Activated naive CD4-positive, alpha-beta T cell treated with anti-CD3 and anti-CD28 coated beads for 36 hours (primary cell): ENCODE data around the gene BPI. TPM values are rescaled to one million over a fixed set of nuclear protein-coding genes. Genes with fewer than 3 reads are reported as not detected.
"Not testable (repeated sequence)": the region's sequence is repeated elsewhere in the genome, so short reads cannot be mapped to it uniquely, and the experiment has no call there.

Experiments
- CTCF ChIA-PET: fragments of 350-600 bp; sonication (Branson Sonifier 250); formaldehyde crosslinking; loops from one replicate; lab custom pipeline; 2021; ENCODE audit warnings: antibody characterized with exemption; lab: Charles Lee
- DNase-seq: peaks from one replicate; pipeline ENCODE4 v3.0.0-alpha.2; 2020
- H3K27ac Mint-ChIP-seq: one replicate; pipeline ENCODE4 v1.8.0; 2021; ENCODE audit warnings: mild to moderate bottlenecking, mixed read lengths
- H3K27me3 Mint-ChIP-seq: one replicate; pipeline ENCODE4 v1.8.0; 2021; ENCODE audit warnings: low read depth, mixed read lengths
- H3K36me3 Mint-ChIP-seq: one replicate; pipeline ENCODE4 v1.8.0; 2021; ENCODE audit warnings: low read depth, mixed read lengths
- H3K4me1 Mint-ChIP-seq: one replicate; pipeline ENCODE4 v1.8.0; 2021; ENCODE audit warnings: low read depth, mixed read lengths
- H3K4me3 Mint-ChIP-seq: one replicate; pipeline ENCODE4 v1.8.0; 2021; ENCODE audit warnings: mild to moderate bottlenecking, moderate library complexity, mixed read lengths
- H3K9me3 Mint-ChIP-seq: one replicate; pipeline ENCODE4 v1.8.0; 2021; ENCODE audit warnings: mixed read lengths
- intact Hi-C: fragments of 100-400 bp; cut with micrococcal nuclease; formaldehyde crosslinking; loops from one replicate; pipeline ENCODE4 v1.15.1; 2023
- total RNA-seq, 2 experiments: library from RNA; stranded (reverse); gene quantifications; one replicate each; pipeline ENCODE4 v1.2.3, GENCODE V29; 2021

Gene BPI
- total RNA-seq, 2 experiments from 2014 or later = not detected

GRCh38 chr20:38281176-38281915 lies 22.6 kb upstream of the BPI start:
- intact Hi-C loops, H3K27ac Mint-ChIP-seq, H3K27me3 Mint-ChIP-seq, DNase-seq, H3K36me3 Mint-ChIP-seq, CTCF ChIA-PET, H3K4me1 Mint-ChIP-seq, H3K4me3 Mint-ChIP-seq, H3K9me3 Mint-ChIP-seq: not testable (repeated sequence)

DNA sequence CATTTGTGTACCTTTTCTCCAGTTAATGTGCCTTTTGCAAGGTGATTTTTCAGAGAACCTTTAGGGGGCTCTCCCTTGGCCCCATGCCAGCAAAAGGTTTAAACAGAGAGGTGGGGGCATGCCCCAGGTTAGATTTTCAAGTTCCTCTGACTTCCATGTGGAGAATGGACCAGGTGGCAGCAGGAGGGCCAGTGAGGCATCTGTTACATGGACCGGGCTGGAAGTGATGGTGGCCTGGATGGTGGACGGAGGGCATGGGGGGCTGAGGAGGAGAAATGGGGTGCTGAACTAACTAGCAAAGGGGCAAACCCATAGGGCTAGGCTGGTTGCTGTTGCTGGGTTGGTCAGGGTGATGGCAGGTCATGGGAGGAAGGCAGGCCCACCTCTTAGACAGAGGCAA lies 20.7 kb upstream of the BPI start:
- CTCF ChIA-PET = interaction anchor here (0.6 kb wide), 1 partner anchor 225 kb away, joined by 3 read pairs; no protein-coding TSS in a partner anchor
- DNase-seq = no peak
- peaks cover 7% of the 10 kb centered on the region for H3K27me3 Mint-ChIP-seq
- intact Hi-C loops = no loop called here
- no peaks in the 10 kb centered on the region for H3K4me1 Mint-ChIP-seq
- H3K36me3 Mint-ChIP-seq = no peaks in the 10 kb centered on the region
- H3K4me3 Mint-ChIP-seq = no peak overlapping the region
- H3K9me3 Mint-ChIP-seq = no peaks in the 10 kb centered on the region
- H3K27ac Mint-ChIP-seq = no peak overlapping the region

DNA sequence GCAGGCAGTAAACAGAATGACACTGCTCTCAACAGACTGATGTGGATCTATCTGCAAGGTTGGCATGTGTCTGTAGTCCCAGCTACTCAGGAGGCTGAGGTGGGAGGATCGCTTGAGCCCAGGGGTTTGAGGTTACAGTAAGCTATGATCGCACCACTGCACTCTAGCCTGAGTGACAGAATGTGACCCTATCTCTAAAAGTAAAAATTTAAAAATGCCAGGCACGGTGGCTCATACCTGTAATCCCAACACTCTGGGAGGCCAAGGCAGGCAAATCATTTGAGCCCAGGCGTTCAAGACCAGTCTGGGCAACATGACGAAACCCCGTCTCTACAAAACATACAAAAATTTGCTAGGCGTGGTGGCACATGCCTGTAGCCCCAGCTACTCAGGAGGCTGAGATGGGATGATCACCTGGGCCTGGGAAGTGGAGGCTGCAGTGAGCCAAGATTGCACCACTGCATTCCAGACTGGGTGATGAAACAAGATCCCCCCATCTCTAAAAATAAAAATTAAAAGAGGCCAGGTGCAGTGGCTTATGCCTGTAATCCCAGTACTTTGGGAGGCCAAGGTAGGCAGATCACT lies 19.8 kb upstream of the BPI start:
- DNase-seq, intact Hi-C loops, H3K36me3 Mint-ChIP-seq, H3K4me3 Mint-ChIP-seq, H3K27ac Mint-ChIP-seq, H3K9me3 Mint-ChIP-seq, H3K4me1 Mint-ChIP-seq, H3K27me3 Mint-ChIP-seq: not testable (repeated sequence)
- CTCF ChIA-PET = interaction anchor here (0.6 kb wide), 1 partner anchor 226 kb away, joined by 3 read pairs; no protein-coding TSS in a partner anchor

GRCh38 chr20:38284893-38285444 lies 19.0 kb upstream of the BPI start:
- CTCF ChIA-PET = no interaction called here
- intact Hi-C loops = no loop called here
- Mint-ChIP-seq H3K27me3 (peaks cover 10% of the 10 kb centered on the region), H3K36me3 (no peaks in the 10 kb centered on the region), H3K27ac (no peak overlapping the region), H3K4me3 (no peak overlapping the region), H3K9me3 (no peaks in the 10 kb centered on the region), H3K4me1 (no peaks in the 10 kb centered on the region)
- no peak for DNase-seq

DNA sequence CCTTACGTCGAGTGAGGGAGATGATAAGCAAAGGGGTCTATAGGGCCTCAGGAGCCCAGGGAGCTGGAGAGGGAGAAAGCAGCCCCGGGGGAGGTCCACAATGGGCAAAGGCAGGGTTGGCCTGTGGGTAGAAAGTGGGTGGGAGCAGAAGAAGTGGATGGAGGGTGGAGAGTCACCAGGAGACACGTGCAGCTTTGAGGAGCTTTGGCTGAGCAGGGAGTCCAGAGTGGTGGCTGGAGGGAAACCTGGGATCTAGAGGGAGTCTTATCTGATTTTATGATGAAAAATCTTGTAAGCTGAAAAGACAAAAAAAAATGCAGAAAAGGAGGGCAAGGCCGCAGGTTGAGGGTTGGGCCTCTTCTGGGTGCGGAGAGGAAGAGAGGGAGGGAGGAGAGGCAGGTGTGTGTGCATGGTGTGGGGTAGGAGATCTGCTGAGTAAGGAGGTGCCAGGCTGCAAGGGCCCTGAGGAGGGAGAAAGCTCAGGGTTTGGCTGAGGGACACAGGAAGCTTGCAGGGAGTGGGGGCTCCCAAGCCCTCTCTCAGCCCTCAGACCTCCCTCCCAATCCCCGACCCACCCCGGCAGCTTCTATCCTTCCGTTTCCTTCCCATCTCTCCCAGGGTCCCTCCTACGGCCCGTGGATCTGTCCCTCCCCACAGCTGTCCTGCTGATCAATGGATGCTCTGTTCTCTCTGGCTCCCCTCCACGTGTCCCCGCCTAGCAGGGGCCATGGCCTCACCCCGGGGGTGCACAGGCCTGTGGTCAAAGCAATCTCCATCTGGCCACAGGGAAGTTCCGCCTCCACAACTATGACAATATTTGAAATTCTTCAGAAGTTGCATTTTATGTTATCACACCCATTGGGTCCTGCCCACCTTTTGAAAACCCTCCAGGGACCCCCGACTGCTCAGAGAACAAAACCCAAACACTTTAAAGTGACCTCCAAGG lies 17.1 kb upstream of the BPI start:
- no peak for DNase-seq
- CTCF ChIA-PET = no interaction called here
- Mint-ChIP-seq H3K27ac (no peak overlapping the region), H3K36me3 (no peaks in the 10 kb centered on the region), H3K4me1 (no peaks in the 10 kb centered on the region), H3K27me3 (peaks cover 22% of the 10 kb centered on the region), H3K4me3 (no peak overlapping the region), H3K9me3 (no peaks in the 10 kb centered on the region)
- intact Hi-C loops = no loop called here

- no peak overlapping the region for H3K27ac Mint-ChIP-seq
- intact Hi-C loops = no loop called here
- no peaks in the 10 kb centered on the region for H3K36me3 Mint-ChIP-seq
- peaks cover 24% of the 10 kb centered on the region for H3K27me3 Mint-ChIP-seq
- CTCF ChIA-PET = interaction anchor here (0.6 to 0.9 kb wide), 2 partner anchors 8 to 12 kb away, joined by 3 to 4 read pairs; no protein-coding TSS in a partner anchor
- H3K9me3 Mint-ChIP-seq = no peaks in the 10 kb centered on the region
- no peaks in the 10 kb centered on the region for H3K4me1 Mint-ChIP-seq
- DNase-seq = no peak
- no peak overlapping the region for H3K4me3 Mint-ChIP-seq
Observed at GRCh38 chr20:38290829-38291814, 12.8 kb upstream of the BPI start.

- Mint-ChIP-seq H3K4me3 (no peak overlapping the region), H3K36me3 (no peaks in the 10 kb centered on the region), H3K9me3 (no peaks in the 10 kb centered on the region), H3K27me3 (peaks cover 19% of the 10 kb centered on the region), H3K27ac (no peak overlapping the region), H3K4me1 (no peaks in the 10 kb centered on the region)
- intact Hi-C loops = no loop called here
- CTCF ChIA-PET = interaction anchor here (0.9 to 1.0 kb wide), 2 partner anchors 10 to 11 kb away, joined by 3 to 4 read pairs; no protein-coding TSS in a partner anchor
- no peak for DNase-seq
Observed at GRCh38 chr20:38291966-38292365, 12.0 kb upstream of the BPI start.

DNA sequence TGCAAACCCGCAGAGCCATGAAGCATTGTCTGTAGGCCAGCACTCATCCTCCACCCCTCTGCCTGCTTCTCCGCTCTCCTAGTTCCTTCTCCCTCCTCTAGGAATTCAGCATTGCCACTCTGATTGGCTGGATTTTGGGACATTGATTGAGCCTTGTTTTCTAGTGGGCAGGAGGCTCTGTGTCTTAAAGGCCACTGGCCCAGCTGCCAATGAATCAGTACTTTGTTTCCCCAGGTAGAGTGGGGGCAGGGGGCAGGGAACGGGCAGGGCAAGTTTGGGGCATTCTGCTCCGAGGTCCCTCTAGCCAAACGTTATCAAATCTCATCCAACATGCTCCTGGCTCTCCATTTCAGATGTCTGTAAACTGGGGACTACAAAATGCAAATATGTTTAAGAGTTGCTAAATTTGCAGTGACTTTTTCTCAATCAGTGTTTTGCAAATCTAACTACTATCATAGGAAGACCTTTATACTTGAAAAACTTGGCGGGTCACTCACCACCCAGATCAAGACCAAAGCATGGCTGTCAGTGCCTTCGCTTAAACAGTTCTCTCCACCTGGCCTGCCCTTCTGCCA lies 10.4 kb upstream of the BPI start:
- DNase-seq = no peak
- Mint-ChIP-seq H3K4me3 (no peak overlapping the region), H3K27me3 (peaks cover 15% of the 10 kb centered on the region), H3K4me1 (no peaks in the 10 kb centered on the region), H3K9me3 (no peaks in the 10 kb centered on the region), H3K27ac (no peak overlapping the region), H3K36me3 (no peaks in the 10 kb centered on the region)
- intact Hi-C loops = no loop called here
- CTCF ChIA-PET = no interaction called here

- Mint-ChIP-seq H3K4me3 (no peak overlapping the region), H3K27me3 (peaks cover 14% of the 10 kb centered on the region), H3K36me3 (no peaks in the 10 kb centered on the region), H3K9me3 (no peaks in the 10 kb centered on the region), H3K4me1 (no peaks in the 10 kb centered on the region), H3K27ac (no peak overlapping the region)
- intact Hi-C loops = no loop called here
- no peak for DNase-seq
- CTCF ChIA-PET = no interaction called here
Observed at GRCh38 chr20:38294076-38294591, 9.8 kb upstream of the BPI start.

DNA sequence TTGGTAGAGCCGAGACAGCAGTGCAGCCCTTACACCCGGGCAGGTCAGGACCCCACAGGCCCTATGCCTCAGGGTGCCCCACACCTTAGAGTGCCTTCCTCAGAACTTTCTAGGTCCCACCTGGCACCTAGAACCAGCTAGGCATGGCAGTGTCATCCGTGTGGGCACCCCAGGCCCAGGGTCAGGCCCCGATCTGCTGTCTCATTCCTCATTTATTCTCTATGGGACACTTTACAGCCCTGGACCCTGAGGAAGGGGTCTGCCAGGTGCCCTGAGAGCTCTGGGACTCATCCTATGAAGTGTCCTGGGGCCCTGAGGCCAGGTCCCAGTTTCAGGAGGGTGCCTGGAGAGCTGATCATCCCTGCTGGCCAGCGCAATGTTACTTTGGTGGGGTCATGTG lies 8.1 kb upstream of the BPI start:
- Mint-ChIP-seq H3K4me1 (no peaks in the 10 kb centered on the region), H3K36me3 (no peaks in the 10 kb centered on the region)
- DNase-seq = no peak

GRCh38 chr20:38296433-38296832 lies 7.5 kb upstream of the BPI start:
- no peak overlapping the region for H3K4me3 Mint-ChIP-seq
- intact Hi-C loops = no loop called here
- H3K9me3 Mint-ChIP-seq = no peaks in the 10 kb centered on the region
- H3K27me3 Mint-ChIP-seq = peaks cover 9% of the 10 kb centered on the region
- H3K27ac Mint-ChIP-seq = no peak overlapping the region
- CTCF ChIA-PET = no interaction called here
- no peaks in the 10 kb centered on the region for H3K4me1 Mint-ChIP-seq
- H3K36me3 Mint-ChIP-seq = no peaks in the 10 kb centered on the region
- no peak for DNase-seq

More for the DNA sequence above, 8.1 kb upstream of the BPI start:
- intact Hi-C loops = no loop called here
- peaks cover 11% of the 10 kb centered on the region for H3K27me3 Mint-ChIP-seq
- H3K9me3 Mint-ChIP-seq = no peaks in the 10 kb centered on the region
- CTCF ChIA-PET = no interaction called here
- no peak overlapping the region for H3K27ac Mint-ChIP-seq
- H3K4me3 Mint-ChIP-seq = no peak overlapping the region
